ENCODE data around the gene PIK3C2G.

Gene PIK3C2G

GRCh38 chr12:18281941-18282340, 20.6 kb downstream of the PIK3C2G start:
- no peak for DNase-seq

- DNase-seq, result no peak
Observed at GRCh38 chr12:18283831-18284230, 22.5 kb downstream of the PIK3C2G start.

- no peak for DNase-seq
Observed at GRCh38 chr12:18284386-18284785, 23.1 kb downstream of the PIK3C2G start.

GRCh38 chr12:18285161-18285560, 23.8 kb downstream of the PIK3C2G start:
- DNase-seq, result no peak

- no peak for DNase-seq
Observed at GRCh38 chr12:18290386-18290785, 29.1 kb downstream of the PIK3C2G start.

- DNase-seq, result no peak
Observed at GRCh38 chr12:18294889-18295288, 33.6 kb downstream of the PIK3C2G start.

GRCh38 chr12:18296201-18296908, 35.0 kb downstream of the PIK3C2G start:
- DNase-seq, result no peak

GRCh38 chr12:18296909-18297280, 35.6 kb downstream of the PIK3C2G start:
- DNase-seq, result no peak

- DNase-seq, result no peak
Observed at GRCh38 chr12:18297902-18298301, 36.6 kb downstream of the PIK3C2G start.

GRCh38 chr12:18302809-18303430, 41.6 kb downstream of the PIK3C2G start:
- DNase-seq, result no peak

GRCh38 chr12:18304609-18305008, 43.3 kb downstream of the PIK3C2G start:
- DNase-seq, result no peak

- no peak for DNase-seq
Observed at GRCh38 chr12:18306311-18306710, 45.0 kb downstream of the PIK3C2G start.

GRCh38 chr12:18313306-18313705, 52.0 kb downstream of the PIK3C2G start:
- DNase-seq, result no peak

- DNase-seq, result peak; percentile 32
Observed at GRCh38 chr12:18320036-18320617, 58.8 kb downstream of the PIK3C2G start.

GRCh38 chr12:18320976-18321375, 59.7 kb downstream of the PIK3C2G start:
- no peak for DNase-seq

- no peak for DNase-seq
Observed at GRCh38 chr12:18323159-18323558, 61.8 kb downstream of the PIK3C2G start.

GRCh38 chr12:18327036-18327435, 65.7 kb downstream of the PIK3C2G start:
- no peak for DNase-seq

GRCh38 chr12:18332173-18332572, 70.9 kb downstream of the PIK3C2G start:
- no peak for DNase-seq

GRCh38 chr12:18339633-18340032, 78.3 kb downstream of the PIK3C2G start:
- no peak for DNase-seq

- DNase-seq, result no peak
Observed at GRCh38 chr12:18340186-18340585, 78.9 kb downstream of the PIK3C2G start.

- DNase-seq, result no peak
Observed at GRCh38 chr12:18340786-18341185, 79.5 kb downstream of the PIK3C2G start.

GRCh38 chr12:18343708-18344107, 82.4 kb downstream of the PIK3C2G start:
- no peak for DNase-seq

GRCh38 chr12:18345021-18345735, 83.9 kb downstream of the PIK3C2G start:
- no peak for DNase-seq

GRCh38 chr12:18352312-18352711, 91.0 kb downstream of the PIK3C2G start:
- DNase-seq, result no peak
